Thoracic aorta (tissue), 2 donors: ENCODE measurements around the gene CCNQ. TPM values are rescaled to one million over a fixed set of nuclear protein-coding genes. Genes with fewer than 3 reads are reported as not detected.

ENCODE experiments used
- ATAC-seq: fragments of 150-250 bp; one replicate; pipeline ENCODE4 v1.8.0; 2017; ENCODE audit warnings: low read depth; ENCODE audit not compliant: insufficient number of reproducible peaks, low FRiP score
- DNase-seq: peaks from one replicate; pipeline ENCODE4 v3.0.0-alpha.2; 2020; ENCODE audit warnings: low spot score
- H3K27ac ChIP-seq, 2 donors: fragments of 200-600 bp; sonication (generic); 1 replicate in 1 of 2; 2 replicates in 1 of 2; pipeline ENCODE4 v1.5.1; 2016; ENCODE audit warnings: mild to moderate bottlenecking in 2 of 2, moderate library complexity in 2 of 2
- H3K27me3 ChIP-seq: fragments of 200-600 bp; sonication (generic); replicated peaks from 2 replicates; pipeline ENCODE4 v1.6.0; 2016; ENCODE audit warnings: mild to moderate bottlenecking; ENCODE audit not compliant: insufficient read depth
- H3K36me3 ChIP-seq: fragments of 200-600 bp; sonication (generic); one replicate; pipeline ENCODE4 v1.5.1; 2016
- H3K4me1 ChIP-seq, 2 donors: fragments of 200-600 bp; sonication (generic); 1 replicate in 1 of 2; 2 replicates in 1 of 2; pipeline versions ENCODE4 v1.5.1 to v1.6.0; 2016; ENCODE audit warnings: low read depth in 2 of 2, mild to moderate bottlenecking in 1 of 2; ENCODE audit not compliant: control insufficient read depth in 1 of 2
- H3K4me3 ChIP-seq: fragments of 200-600 bp; sonication (generic); 2 replicates; pipeline ENCODE4 v1.5.1; 2016; ENCODE audit warnings: mild to moderate bottlenecking
- H3K9me3 ChIP-seq: fragments of 200-600 bp; sonication (generic); 2 replicates; pipeline ENCODE4 v1.5.1; 2016
- CTCF ChIP-seq: fragments of 200-600 bp; sonication (generic); IDR thresholded peaks from one replicate; pipeline ENCODE4 v1.5.1; 2019; ENCODE audit warnings: antibody characterized with exemption
- total RNA-seq, 2 donors: library from RNA; depleted of rRNA; stranded (reverse); fragments of >200 nt; gene quantifications; one replicate each; pipeline versions ENCODE4 v1.1.0 to v1.2.3, GENCODE V29; 2016

CCNQ gene
- total RNA-seq, 2 donors from 2014 or later, result 27.2 to 36.3 TPM

DNA sequence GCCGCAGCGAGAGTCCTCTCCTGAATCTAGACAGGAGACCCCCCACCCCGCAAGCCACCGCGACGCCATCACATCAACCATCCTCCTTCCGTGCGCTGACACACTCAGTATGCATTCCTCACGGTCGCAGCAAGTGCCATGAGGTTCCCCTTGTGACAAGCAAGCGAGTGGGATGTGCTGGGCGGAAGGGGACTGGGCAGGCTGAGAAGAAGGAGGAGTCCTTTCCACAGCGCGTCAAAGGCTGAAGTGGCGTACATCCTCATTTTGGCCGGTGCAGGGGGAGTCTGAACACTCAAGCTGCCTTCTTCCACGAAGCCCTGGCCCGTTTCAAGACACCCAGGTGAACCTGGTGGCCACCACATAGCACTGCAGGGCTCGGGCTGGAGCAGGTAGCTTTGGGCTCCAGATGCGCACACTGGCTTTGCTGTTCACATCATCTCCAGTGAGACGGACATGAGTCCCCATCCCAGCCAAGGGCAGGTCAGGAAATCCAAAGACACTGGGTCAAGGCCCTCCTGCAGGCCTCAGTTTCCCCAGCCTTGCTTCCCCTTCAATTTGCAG, 30.4 kb downstream of the CCNQ start:
- Histone ChIP-seq H3K27me3 (no peaks in the 10 kb centered on the region), H3K9me3 (no peaks in the 10 kb centered on the region), H3K36me3 (no peaks in the 10 kb centered on the region), H3K4me1 (no peaks in the 10 kb centered on the region), H3K4me3 (no peak overlapping the region), H3K27ac (no peak overlapping the region)
- TF ChIP-seq CTCF, result no peak
- ATAC-seq, result no peak
- DNase-seq, result no peak

DNA sequence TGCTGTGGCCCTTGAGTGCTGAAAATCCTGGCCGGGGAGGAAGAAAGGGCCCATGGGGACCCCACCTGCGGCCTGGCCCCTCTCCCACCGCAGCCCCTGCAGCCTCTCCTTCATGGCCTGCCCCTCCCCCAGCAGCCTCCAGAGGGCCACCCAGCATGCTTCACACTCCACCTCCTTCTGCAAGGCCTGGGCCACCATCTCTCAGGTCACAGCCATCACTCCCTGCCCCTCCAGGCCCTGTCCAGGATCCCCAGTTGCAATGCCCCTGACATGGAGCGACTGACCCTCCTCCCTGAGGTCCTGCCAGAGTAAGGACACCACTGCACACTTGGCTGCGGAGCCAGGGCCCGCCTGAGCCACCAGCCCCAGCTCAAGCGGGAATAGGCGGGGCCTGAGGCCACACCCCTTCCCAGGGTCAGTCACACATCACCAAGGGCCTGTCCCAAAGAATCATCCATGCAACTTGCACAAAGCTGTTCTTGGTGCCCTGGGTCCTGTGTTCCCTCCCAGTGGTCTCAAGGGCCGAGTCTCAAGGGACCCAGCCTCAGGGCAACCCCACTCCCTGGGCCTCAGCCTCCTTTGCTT, 32.9 kb downstream of the CCNQ start:
- no peak for DNase-seq
- no peak for ATAC-seq
- no peaks in the 10 kb centered on the region for H3K36me3 ChIP-seq
- H3K9me3 ChIP-seq, result no peaks in the 10 kb centered on the region
- no peaks in the 10 kb centered on the region for H3K27me3 ChIP-seq
- no peak overlapping the region for H3K4me3 ChIP-seq
- TF ChIP-seq CTCF, result no peak
- no peaks in the 10 kb centered on the region for H3K4me1 ChIP-seq
- H3K27ac ChIP-seq, result no peak overlapping the region

GRCh38 chrX:153564047-153564606, 34.8 kb downstream of the CCNQ start:
- Histone ChIP-seq H3K9me3 (no peaks in the 10 kb centered on the region), H3K27ac (no peak overlapping the region), H3K4me3 (no peak overlapping the region), H3K36me3 (no peaks in the 10 kb centered on the region), H3K27me3 (no peaks in the 10 kb centered on the region), H3K4me1 (no peaks in the 10 kb centered on the region)
- no peak for DNase-seq
- TF ChIP-seq CTCF, result no peak
- ATAC-seq, result no peak

DNA sequence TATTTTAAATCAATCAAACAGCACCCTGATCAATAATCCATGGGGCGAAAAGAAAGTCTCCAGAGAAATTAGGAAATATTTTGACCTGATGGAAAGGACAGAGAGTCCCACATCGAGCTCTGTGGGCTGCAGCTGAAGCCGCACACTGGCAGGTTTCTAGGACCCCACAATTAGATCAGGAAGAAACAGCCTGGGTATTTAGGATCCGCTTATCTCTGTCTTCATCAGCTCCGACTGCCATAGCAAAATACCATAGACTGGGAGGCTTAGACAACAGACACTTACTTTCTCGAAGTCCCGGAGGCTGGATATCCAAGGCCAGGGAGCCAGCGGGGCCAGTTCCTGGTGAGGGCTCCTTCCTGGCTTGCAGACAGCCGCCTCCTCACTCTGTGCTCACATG, 36.4 kb downstream of the CCNQ start:
- Histone ChIP-seq H3K4me1 (no peaks in the 10 kb centered on the region), H3K9me3 (no peaks in the 10 kb centered on the region), H3K27me3 (no peaks in the 10 kb centered on the region), H3K4me3 (no peak overlapping the region), H3K27ac (no peak overlapping the region), H3K36me3 (no peaks in the 10 kb centered on the region)
- DNase-seq (no peak), ATAC-seq (no peak)
- TF ChIP-seq CTCF, result no peak

GRCh38 chrX:153561337-153561736, 37.6 kb downstream of the CCNQ start:
- H3K4me3 ChIP-seq, result no peak overlapping the region
- DNase-seq (no peak), ATAC-seq (no peak)
- H3K27me3 ChIP-seq, result no peaks in the 10 kb centered on the region
- no peaks in the 10 kb centered on the region for H3K4me1 ChIP-seq
- no peak for TF ChIP-seq CTCF
- H3K9me3 ChIP-seq, result no peaks in the 10 kb centered on the region
- H3K27ac ChIP-seq, result no peak overlapping the region
- H3K36me3 ChIP-seq, result no peaks in the 10 kb centered on the region
